BLaER1 (cell line): ENCODE results near the gene SCTR.
"Not testable (repeated sequence)": the region's sequence is repeated elsewhere in the genome, so short reads cannot be mapped to it uniquely, and the experiment has no call there.

Experiments used
- H3K27ac ChIP-seq: shearing (Covaris generic); formaldehyde crosslinking; 2 replicates; pipeline ENCODE4 v1.8.1; 2022
- H3K27me3 ChIP-seq: shearing (Covaris generic); formaldehyde crosslinking; 2 replicates; pipeline ENCODE4 v1.8.1; 2022
- H3K36me3 ChIP-seq: shearing (Covaris generic); formaldehyde crosslinking; 2 replicates; pipeline ENCODE4 v1.8.1; 2022
- H3K4me1 ChIP-seq: shearing (Covaris generic); formaldehyde crosslinking; 2 replicates; pipeline ENCODE4 v1.8.1; 2022
- H3K4me2 ChIP-seq: shearing (Covaris generic); formaldehyde crosslinking; 2 replicates; pipeline ENCODE4 v1.8.1; 2022
- H3K4me3 ChIP-seq: shearing (Covaris generic); formaldehyde crosslinking; 2 replicates; pipeline ENCODE4 v1.8.1; 2022
- H3K9ac ChIP-seq: shearing (Covaris generic); formaldehyde crosslinking; 2 replicates; pipeline ENCODE4 v1.8.1; 2022
- H3K9me3 ChIP-seq: shearing (Covaris generic); formaldehyde crosslinking; 2 replicates; pipeline ENCODE4 v1.8.1; 2022
- H4K20me1 ChIP-seq: shearing (Covaris generic); formaldehyde crosslinking; 2 replicates; pipeline ENCODE4 v1.8.1; 2022
- Cebpa-rat ChIP-seq: shearing (Covaris generic); IDR thresholded peaks from 2 replicates; pipeline ENCODE4 v1.8.1; 2022

Gene SCTR

DNA sequence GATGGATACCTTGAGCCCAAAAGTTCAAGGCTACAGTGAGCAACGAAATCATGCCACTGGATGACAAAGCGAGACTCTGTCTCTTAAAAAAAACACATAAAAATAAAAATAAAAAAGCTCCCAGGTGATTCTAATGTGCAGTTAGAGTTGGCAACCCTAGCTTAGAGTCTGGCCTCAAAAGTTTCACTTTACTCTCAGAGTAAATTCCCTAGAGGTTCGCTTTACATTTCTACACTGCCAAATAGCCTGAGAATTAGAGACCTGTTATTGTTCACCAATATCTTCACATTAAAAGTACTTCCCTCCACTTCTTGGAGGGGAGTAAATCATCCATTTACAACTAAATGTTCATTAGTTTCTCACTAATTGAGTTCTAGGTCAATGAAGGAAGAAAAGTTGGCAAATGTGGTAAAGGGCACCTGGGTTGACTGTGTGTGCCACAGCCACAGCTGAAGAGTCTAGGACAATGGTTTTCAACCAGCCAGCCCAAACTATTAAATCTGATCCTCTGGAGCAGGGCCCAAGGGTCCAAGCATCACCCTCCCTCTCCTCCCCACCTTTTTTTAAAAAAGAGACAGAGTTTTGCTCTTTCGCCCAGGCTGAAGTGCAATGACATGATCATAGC lies 107.9 kb downstream of the SCTR start:
- no peak overlapping the region for H3K9ac ChIP-seq
- no peak overlapping the region for H3K27ac ChIP-seq
- peak overlapping the region; percentile 45 for H3K4me2 ChIP-seq
- no peaks in the 10 kb centered on the region for H3K36me3 ChIP-seq
- peaks cover 29% of the 10 kb centered on the region for H3K9me3 ChIP-seq
- H3K4me3 ChIP-seq: no peak overlapping the region
- no peaks in the 10 kb centered on the region for H3K27me3 ChIP-seq
- H4K20me1 ChIP-seq: no peaks in the 10 kb centered on the region
- no peak for TF ChIP-seq Cebpa-rat
- peaks cover 28% of the 10 kb centered on the region for H3K4me1 ChIP-seq

DNA sequence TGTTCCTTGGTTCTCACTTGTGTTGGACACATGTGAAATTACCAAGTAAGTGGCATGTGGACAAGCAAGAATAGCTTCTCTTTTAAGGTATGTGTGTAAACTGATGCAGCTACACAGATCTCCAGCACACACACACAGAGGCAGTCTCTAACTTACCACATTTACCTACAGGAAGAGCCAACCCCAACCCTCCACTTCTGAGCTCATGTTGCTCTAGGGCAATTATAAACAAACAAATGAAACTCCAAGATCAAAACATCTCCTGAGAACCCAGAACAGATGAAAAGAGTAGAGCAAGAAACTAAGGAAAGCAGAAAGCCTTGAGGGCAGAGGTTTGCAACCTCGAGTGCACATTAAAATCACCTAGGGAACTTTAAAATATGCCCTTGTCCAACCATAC lies 108.7 kb downstream of the SCTR start:
- Histone ChIP-seq H3K36me3 (no peaks in the 10 kb centered on the region), H4K20me1 (no peaks in the 10 kb centered on the region), H3K4me2 (peak overlapping the region; percentile 45), H3K27ac (no peak overlapping the region), H3K9me3 (peaks cover 23% of the 10 kb centered on the region), H3K4me1 (peaks cover 28% of the 10 kb centered on the region), H3K4me3 (no peak overlapping the region), H3K9ac (no peak overlapping the region), H3K27me3 (no peaks in the 10 kb centered on the region)
- TF ChIP-seq Cebpa-rat: no peak

DNA sequence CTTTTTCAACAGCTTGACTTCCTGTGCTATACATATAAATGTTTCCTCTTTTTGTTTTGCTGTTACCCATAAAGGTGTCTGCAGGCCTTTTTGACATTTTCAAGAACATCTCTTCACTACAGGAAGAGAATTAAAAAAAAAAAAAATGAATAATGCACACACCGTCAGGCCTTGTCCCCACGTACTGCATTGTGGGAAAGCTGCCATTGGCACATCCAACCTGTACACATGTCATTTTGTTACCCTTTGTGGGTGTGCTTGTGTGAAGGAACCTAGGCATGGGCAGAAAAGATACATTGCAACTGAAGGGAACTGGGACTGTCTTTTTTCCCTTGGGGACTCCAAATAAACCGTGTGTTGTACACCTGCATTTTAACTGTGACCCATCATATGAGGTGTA lies 109.4 kb downstream of the SCTR start:
- Histone ChIP-seq H3K27ac (no peak overlapping the region), H3K4me2 (peak overlapping the region; percentile 45), H3K36me3 (no peaks in the 10 kb centered on the region), H4K20me1 (no peaks in the 10 kb centered on the region), H3K9me3 (peaks cover 22% of the 10 kb centered on the region), H3K27me3 (no peaks in the 10 kb centered on the region), H3K4me3 (no peak overlapping the region), H3K4me1 (peaks cover 28% of the 10 kb centered on the region), H3K9ac (no peak overlapping the region)
- TF ChIP-seq Cebpa-rat: no peak

DNA sequence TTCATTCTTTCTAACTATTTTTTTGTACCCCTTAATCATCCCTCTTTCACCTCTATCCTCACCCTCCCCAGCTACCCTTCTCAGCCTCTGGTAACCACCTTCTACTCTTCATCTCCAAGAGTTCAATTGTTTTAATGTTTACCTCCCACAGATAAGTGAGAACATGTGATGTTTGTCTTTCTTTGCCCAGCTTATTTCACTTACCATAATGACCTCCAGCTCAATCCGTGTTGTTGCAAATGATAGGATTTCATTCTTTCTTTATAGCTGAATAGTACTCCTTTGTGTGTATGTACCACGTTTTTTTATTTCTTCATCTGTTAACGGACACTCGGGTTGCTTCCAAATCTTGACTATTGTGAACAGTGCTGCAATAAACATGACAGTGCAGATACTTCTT lies 114.8 kb downstream of the SCTR start:
- H3K4me2 ChIP-seq: no peak overlapping the region
- no peak for TF ChIP-seq Cebpa-rat
- H3K4me3 ChIP-seq: no peak overlapping the region
- no peaks in the 10 kb centered on the region for H3K36me3 ChIP-seq
- no peak overlapping the region for H3K27ac ChIP-seq
- H3K9ac ChIP-seq: no peak overlapping the region
- H4K20me1 ChIP-seq: no peaks in the 10 kb centered on the region
- H3K4me1 ChIP-seq: peaks cover 33% of the 10 kb centered on the region
- H3K9me3 ChIP-seq: peaks cover 19% of the 10 kb centered on the region
- H3K27me3 ChIP-seq: no peaks in the 10 kb centered on the region

- no peak for TF ChIP-seq Cebpa-rat
- H3K4me2 ChIP-seq: peak overlapping the region; percentile 59
- peaks cover 10% of the 10 kb centered on the region for H3K9me3 ChIP-seq
- H3K27me3 ChIP-seq: no peaks in the 10 kb centered on the region
- peaks cover 45% of the 10 kb centered on the region for H3K4me1 ChIP-seq
- no peak overlapping the region for H3K9ac ChIP-seq
- no peaks in the 10 kb centered on the region for H4K20me1 ChIP-seq
- H3K4me3 ChIP-seq: no peak overlapping the region; the same call in 1 of the 2 replicates
- H3K27ac ChIP-seq: peak overlapping the region; percentile 20; the same call in 1 of the 2 replicates
- H3K36me3 ChIP-seq: no peaks in the 10 kb centered on the region
These were observed 116.1 kb downstream of the SCTR start for GRCh38 chr2:119408221-119408619.

- H3K4me3 ChIP-seq: no peak overlapping the region; the same call in 1 of the 2 replicates
These were observed 116.7 kb downstream of the SCTR start for GRCh38 chr2:119407430-119408220.

GRCh38 chr2:119405151-119405550 lies 119.1 kb downstream of the SCTR start:
- Histone ChIP-seq H4K20me1 (no peaks in the 10 kb centered on the region), H3K36me3 (no peaks in the 10 kb centered on the region), H3K9me3 (no peaks in the 10 kb centered on the region), H3K4me1 (peaks cover 54% of the 10 kb centered on the region), H3K9ac (no peak overlapping the region), H3K27ac (no peak overlapping the region), H3K4me3 (no peak overlapping the region), H3K4me2 (no peak overlapping the region), H3K27me3 (no peaks in the 10 kb centered on the region)
- no peak for TF ChIP-seq Cebpa-rat

More at GRCh38 chr2:119407430-119408220, 116.7 kb downstream of the SCTR start:
- Histone ChIP-seq H4K20me1 (no peaks in the 10 kb centered on the region), H3K27ac (peak overlapping the region; percentile 67), H3K4me2 (peak overlapping the region; percentile 59), H3K9ac (peak overlapping the region; percentile 15; the same call in 1 of the 2 replicates), H3K36me3 (no peaks in the 10 kb centered on the region), H3K27me3 (no peaks in the 10 kb centered on the region), H3K4me1 (peaks cover 51% of the 10 kb centered on the region), H3K9me3 (peaks cover 10% of the 10 kb centered on the region)
- no peak for TF ChIP-seq Cebpa-rat

DNA sequence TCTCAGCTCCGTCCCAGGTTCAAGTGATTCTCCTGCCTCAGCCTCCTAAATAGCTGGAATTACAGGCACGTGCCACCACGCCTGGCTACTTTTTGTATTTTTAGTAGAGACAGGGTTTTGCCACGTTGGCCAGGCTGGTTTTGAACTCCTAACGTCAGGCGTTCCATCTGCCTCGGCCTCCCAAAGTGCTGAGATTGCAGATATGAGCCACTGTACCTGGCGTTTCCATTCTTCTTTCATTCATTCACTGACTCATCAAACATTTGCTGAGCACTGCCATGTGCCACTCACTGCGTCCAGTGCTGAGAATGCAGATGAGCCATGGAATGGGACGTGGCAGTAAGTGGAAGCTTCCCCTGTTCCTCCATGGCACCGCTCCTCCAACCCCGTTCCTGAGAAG lies 120.7 kb downstream of the SCTR start:
- peaks cover 61% of the 10 kb centered on the region for H3K4me1 ChIP-seq
- not testable (repeated sequence) for H3K9ac ChIP-seq, H3K9me3 ChIP-seq, H3K36me3 ChIP-seq, H3K4me3 ChIP-seq, H3K27me3 ChIP-seq, H3K27ac ChIP-seq, H4K20me1 ChIP-seq
- peak overlapping the region; percentile 52 for H3K4me2 ChIP-seq

- Histone ChIP-seq H3K4me1 (peaks cover 55% of the 10 kb centered on the region), H4K20me1 (no peaks in the 10 kb centered on the region), H3K9me3 (no peaks in the 10 kb centered on the region), H3K27ac (0 out of 2 replicates have a peak overlapping the region, but pooled peaks have one; percentile 12), H3K36me3 (no peaks in the 10 kb centered on the region), H3K4me2 (peak overlapping the region; percentile 52), H3K9ac (no peak overlapping the region), H3K4me3 (no peak overlapping the region), H3K27me3 (no peaks in the 10 kb centered on the region)
- peak; percentile 51; the same call in 1 of the 2 replicates for TF ChIP-seq Cebpa-rat
These were observed 121.4 kb downstream of the SCTR start for GRCh38 chr2:119402645-119403560.

- H3K36me3 ChIP-seq: no peaks in the 10 kb centered on the region
- peaks cover 47% of the 10 kb centered on the region for H3K4me1 ChIP-seq
- TF ChIP-seq Cebpa-rat: no peak
- H3K27ac ChIP-seq: no peak overlapping the region
- H3K9me3 ChIP-seq: no peaks in the 10 kb centered on the region
- H3K4me2 ChIP-seq: no peak overlapping the region
- no peak overlapping the region for H3K4me3 ChIP-seq
- H3K9ac ChIP-seq: no peak overlapping the region
- H3K27me3 ChIP-seq: no peaks in the 10 kb centered on the region
- H4K20me1 ChIP-seq: no peaks in the 10 kb centered on the region
These were observed 122.2 kb downstream of the SCTR start for GRCh38 chr2:119402106-119402505.
